ENCODE measurements around the gene RNF111. TPM values are rescaled to one million over a fixed set of nuclear protein-coding genes. Genes with fewer than 3 reads are reported as not detected.

The RNF111 gene
- total RNA-seq, 2 donors from 2014 or later = 15.4 to 22.5 TPM

DNA sequence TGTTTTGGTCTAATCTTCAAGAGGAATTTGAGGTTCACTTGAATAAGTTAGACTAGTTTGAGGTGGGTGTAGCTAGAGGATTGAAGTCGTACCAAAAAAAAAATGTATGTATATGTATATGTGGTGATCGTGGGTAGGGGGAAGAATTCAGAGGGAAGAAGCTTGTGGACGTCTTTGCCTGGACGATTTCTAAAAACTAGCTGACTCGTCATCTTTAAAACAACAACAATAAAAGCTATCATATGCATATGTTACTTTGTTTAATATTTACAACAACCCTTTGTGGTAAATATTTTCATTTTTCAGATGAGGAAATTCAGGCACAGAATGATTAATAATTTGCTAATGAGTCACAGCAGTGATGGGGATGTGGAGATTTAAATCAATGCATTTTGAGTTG is 18.1 kb downstream of the RNF111 start:
- 92% methylated on average over 5 of the region's 5 CpGs for WGBS
- no peak for DNase-seq (ENCODE audit: low spot score)
- Histone ChIP-seq H3K4me1 (replicated peaks) (no peaks in the 10 kb centered on the region), H3K4me3 (no peak overlapping the region), H3K36me3 (no peaks in the 10 kb centered on the region), H3K9me3 (no peaks in the 10 kb centered on the region), H3K27ac (no peak overlapping the region), H3K27me3 (replicated peaks; ENCODE audit: insufficient read depth) (no peaks in the 10 kb centered on the region)
- TF ChIP-seq, protein P1, sequence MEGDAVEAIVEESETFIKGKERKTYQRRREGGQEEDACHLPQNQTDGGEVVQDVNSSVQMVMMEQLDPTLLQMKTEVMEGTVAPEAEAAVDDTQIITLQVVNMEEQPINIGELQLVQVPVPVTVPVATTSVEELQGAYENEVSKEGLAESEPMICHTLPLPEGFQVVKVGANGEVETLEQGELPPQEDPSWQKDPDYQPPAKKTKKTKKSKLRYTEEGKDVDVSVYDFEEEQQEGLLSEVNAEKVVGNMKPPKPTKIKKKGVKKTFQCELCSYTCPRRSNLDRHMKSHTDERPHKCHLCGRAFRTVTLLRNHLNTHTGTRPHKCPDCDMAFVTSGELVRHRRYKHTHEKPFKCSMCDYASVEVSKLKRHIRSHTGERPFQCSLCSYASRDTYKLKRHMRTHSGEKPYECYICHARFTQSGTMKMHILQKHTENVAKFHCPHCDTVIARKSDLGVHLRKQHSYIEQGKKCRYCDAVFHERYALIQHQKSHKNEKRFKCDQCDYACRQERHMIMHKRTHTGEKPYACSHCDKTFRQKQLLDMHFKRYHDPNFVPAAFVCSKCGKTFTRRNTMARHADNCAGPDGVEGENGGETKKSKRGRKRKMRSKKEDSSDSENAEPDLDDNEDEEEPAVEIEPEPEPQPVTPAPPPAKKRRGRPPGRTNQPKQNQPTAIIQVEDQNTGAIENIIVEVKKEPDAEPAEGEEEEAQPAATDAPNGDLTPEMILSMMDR (IDR thresholded peaks at IDR 0.05) = no peak
- TF ChIP-seq POLR2AphosphoS5 (IDR thresholded peaks at IDR 0.05) (no peak), POLR2A (IDR thresholded peaks at IDR 0.05) (no peak)
- intact Hi-C loops (cut with DNase I) = no loop called here

DNA sequence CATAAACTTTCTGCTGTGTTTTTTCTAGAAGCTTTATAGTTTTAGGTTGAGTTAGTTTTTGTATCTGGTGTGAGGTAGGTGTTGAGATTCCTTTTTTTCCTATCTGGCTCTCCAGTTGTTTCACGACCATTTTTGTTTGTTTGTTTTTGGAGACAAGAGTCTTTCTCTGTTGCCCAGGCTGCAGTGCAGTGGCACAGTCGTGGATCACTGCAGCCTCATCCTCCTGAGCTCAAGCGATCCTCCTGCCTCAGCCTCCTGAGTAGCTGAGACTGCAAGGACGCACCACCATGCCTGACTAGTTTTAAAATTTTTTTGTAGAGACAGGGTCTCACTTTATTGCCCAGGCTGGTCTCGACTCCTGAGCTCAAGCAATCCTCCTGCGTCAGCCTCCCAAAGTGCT is 20.6 kb downstream of the RNF111 start:
- H3K9me3 ChIP-seq = no peaks in the 10 kb centered on the region
- no peaks in the 10 kb centered on the region for H3K36me3 ChIP-seq
- 91% methylated on average over 6 of the region's 6 CpGs for WGBS
- no peak overlapping the region for H3K4me3 ChIP-seq
- TF ChIP-seq POLR2A (IDR thresholded peaks at IDR 0.05) (no peak), POLR2AphosphoS5 (IDR thresholded peaks at IDR 0.05) (no peak)
- TF ChIP-seq, protein P1 (IDR thresholded peaks at IDR 0.05) = no peak
- intact Hi-C loops (cut with DNase I) = no loop called here
- H3K27ac ChIP-seq = no peak overlapping the region
- no peak for DNase-seq (ENCODE audit: low spot score)
- no peaks in the 10 kb centered on the region for H3K4me1 ChIP-seq (replicated peaks)
- H3K27me3 ChIP-seq (replicated peaks; ENCODE audit: insufficient read depth) = no peaks in the 10 kb centered on the region

DNA sequence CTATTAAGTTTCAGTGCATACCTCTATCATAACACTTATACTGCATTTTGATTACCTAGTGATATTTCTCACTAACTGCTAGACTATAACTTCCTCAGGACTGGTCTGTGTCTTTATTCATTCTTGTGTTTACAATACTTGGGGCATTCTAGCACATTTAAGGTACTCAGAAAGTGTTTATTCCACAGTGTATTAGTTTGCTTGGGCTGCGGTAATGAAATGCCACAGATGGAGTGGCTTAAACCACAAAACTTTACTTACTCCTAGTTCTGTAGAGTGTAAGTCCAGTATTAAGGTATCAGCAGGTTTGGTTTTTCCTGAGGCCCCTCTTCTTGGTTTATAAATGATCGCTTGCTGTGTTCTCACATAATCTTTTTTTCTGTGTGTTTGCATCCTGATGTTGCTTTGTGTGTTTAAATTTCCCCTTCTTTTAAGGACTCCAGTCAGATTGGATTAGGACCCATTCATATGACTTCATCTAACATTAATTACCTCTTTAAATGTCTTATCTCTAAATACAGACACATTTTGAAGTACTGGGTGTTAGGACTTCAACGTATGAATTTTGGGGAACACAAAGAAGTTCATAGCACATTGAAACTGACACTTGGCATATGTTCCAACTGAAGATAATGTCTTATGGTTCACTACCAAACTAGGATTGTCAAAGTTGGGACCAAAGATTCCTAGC is 23.9 kb downstream of the RNF111 start:
- TF ChIP-seq, protein P1 (IDR thresholded peaks at IDR 0.05) = no peak
- TF ChIP-seq POLR2A (IDR thresholded peaks at IDR 0.05) (no peak), POLR2AphosphoS5 (IDR thresholded peaks at IDR 0.05) (no peak)
- H3K9me3 ChIP-seq = no peaks in the 10 kb centered on the region
- no peaks in the 10 kb centered on the region for H3K4me1 ChIP-seq (replicated peaks)
- no peak for DNase-seq (ENCODE audit: low spot score)
- intact Hi-C loops (cut with DNase I) = no loop called here
- H3K4me3 ChIP-seq = no peak overlapping the region
- H3K36me3 ChIP-seq = no peaks in the 10 kb centered on the region
- 61% methylated on average over 3 of the region's 3 CpGs for WGBS
- no peak overlapping the region for H3K27ac ChIP-seq
- H3K27me3 ChIP-seq (replicated peaks; ENCODE audit: insufficient read depth) = no peaks in the 10 kb centered on the region

DNA sequence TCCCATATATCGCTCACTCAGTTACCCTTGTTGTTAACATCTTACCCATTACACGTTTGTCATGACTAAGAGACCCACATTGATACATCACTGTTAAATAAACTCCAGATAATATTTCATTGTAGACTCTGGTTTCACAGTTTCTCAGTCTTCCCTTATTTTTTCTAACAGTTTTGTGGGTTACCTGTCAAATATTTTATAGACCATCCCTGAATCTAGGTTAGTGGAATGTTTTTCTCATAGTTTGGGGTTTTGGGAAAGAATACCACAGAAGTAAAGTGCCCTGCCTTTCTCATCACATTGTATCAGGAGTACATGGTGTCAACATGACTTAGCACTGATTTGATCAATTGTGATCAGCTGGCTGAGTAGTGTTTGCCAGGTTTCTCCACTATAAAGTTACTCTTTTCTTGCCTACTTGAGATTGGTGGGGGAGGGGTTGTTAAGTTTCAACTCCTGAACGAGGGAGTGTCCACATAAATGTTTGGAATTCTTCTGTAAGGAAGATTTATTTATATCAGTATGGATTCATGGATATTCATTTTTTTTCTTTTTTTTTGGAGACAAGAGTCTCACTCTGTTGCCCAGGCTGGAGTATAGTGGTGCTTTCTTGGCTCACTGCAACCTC is 25.9 kb downstream of the RNF111 start:
- Histone ChIP-seq H3K27ac (no peak overlapping the region), H3K27me3 (replicated peaks; ENCODE audit: insufficient read depth) (no peaks in the 10 kb centered on the region), H3K9me3 (no peaks in the 10 kb centered on the region), H3K4me1 (replicated peaks) (no peaks in the 10 kb centered on the region), H3K4me3 (no peak overlapping the region), H3K36me3 (no peaks in the 10 kb centered on the region)
- TF ChIP-seq, protein P1 (IDR thresholded peaks at IDR 0.05) = no peak
- no peak for TF ChIP-seq POLR2AphosphoS5 (IDR thresholded peaks at IDR 0.05)
- no peak for TF ChIP-seq POLR2A (IDR thresholded peaks at IDR 0.05)
- 77% methylated on average over 3 of the region's 3 CpGs for WGBS
- DNase-seq (ENCODE audit: low spot score) = no peak
- intact Hi-C loops (cut with DNase I) = no loop called here

DNA sequence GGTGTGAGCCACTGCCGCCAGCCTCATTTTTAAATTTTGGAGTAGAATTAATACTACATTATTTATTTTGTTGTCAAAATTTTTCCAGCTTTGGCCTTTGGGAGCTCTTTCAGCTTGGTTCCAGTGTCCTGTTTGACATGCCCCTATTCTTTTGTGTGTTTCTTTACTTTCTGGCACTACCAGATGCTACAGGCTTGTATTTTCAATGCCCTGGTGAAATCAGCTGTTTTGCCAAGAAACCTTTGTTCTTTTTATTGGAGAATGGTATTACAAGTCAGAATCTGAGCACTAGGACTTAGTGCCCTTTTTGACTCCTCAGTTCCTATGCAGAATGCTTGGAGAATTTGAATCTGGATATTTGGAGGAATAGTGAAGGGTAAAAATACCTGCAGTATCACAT is 26.6 kb downstream of the RNF111 start:
- no peak for DNase-seq (ENCODE audit: low spot score)
- Histone ChIP-seq H3K27me3 (replicated peaks; ENCODE audit: insufficient read depth) (no peaks in the 10 kb centered on the region), H3K9me3 (no peaks in the 10 kb centered on the region), H3K4me3 (no peak overlapping the region), H3K27ac (no peak overlapping the region), H3K36me3 (no peaks in the 10 kb centered on the region), H3K4me1 (replicated peaks) (no peaks in the 10 kb centered on the region)
- intact Hi-C loops (cut with DNase I) = no loop called here
- 56% methylated on average over 1 of the region's 1 CpG for WGBS
- TF ChIP-seq POLR2AphosphoS5 (IDR thresholded peaks at IDR 0.05) (no peak), POLR2A (IDR thresholded peaks at IDR 0.05) (no peak)
- TF ChIP-seq, protein P1 (IDR thresholded peaks at IDR 0.05) = no peak

Measured in prostate gland (tissue), 2 donors.